Measurements from ENCODE around the gene EYA2. TPM values are rescaled to one million over a fixed set of nuclear protein-coding genes. Genes with fewer than 3 reads are reported as not detected.
"Not testable (repeated sequence)": the region's sequence is repeated elsewhere in the genome, so short reads cannot be mapped to it uniquely, and the experiment has no call there.

The EYA2 gene
- total RNA-seq, 4 donors from 2014 or later = 0.60 to 4.0 (median 0.99) TPM

GRCh38 chr20:46916258-46916603, 21.6 kb downstream of the EYA2 start:
- no peak for TF ChIP-seq CTCF (IDR thresholded peaks at IDR 0.05 in 4 of 5, conservative IDR thresholded peaks at IDR 0.05 in 1 of 5)
- no peak for TF ChIP-seq POLR2A (IDR thresholded peaks at IDR 0.05)
- Histone ChIP-seq H3K9me3 (no peaks in the 10 kb centered on the region), H3K27me3 (peaks cover 0 to 3% (median 0%) of the 10 kb centered on the region in 3 donors), H3K4me1 (no peaks in the 10 kb centered on the region), H3K36me3 (no peaks in the 10 kb centered on the region), H3K4me3 (no peak overlapping the region), H3K27ac (no peak overlapping the region)
- no peak for DNase-seq
- ATAC-seq = no peak
- intact Hi-C loops (cut with DNase I; ENCODE audit: low total_unique reads) (loop anchor here (10.0 kb wide), 1 partner anchor 59 kb away; no protein-coding TSS in a partner anchor), in situ Hi-C loops (cut with MboI; ENCODE audit: low sequenced_read_pairs in 4 of 4) (no loop called here)

DNA sequence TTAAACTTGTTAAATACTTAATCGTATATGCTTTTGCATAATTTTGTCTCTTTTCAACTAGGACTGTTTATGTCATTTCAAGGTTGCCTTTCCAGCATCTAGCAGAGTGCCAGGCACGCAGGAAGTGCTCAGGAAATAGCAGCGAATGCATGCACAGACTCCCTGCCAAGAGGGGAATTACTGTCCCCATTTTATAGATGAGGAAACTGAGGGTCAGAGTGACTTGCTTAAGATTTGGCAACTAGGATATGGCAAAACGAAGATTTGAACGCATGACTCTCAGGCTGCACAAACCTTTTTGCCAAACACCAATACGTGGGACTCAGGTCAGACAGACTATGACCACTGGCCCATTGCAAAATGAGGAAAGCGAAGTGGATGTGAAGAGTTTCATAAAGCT, 22.5 kb downstream of the EYA2 start:
- Histone ChIP-seq H3K9me3 (no peaks in the 10 kb centered on the region), H3K27me3 (peaks cover 0 to 3% (median 0%) of the 10 kb centered on the region in 3 donors), H3K4me1 (no peaks in the 10 kb centered on the region), H3K36me3 (no peaks in the 10 kb centered on the region), H3K4me3 (no peak overlapping the region), H3K27ac (no peak overlapping the region)
- DNase-seq (no peak), ATAC-seq (no peak)
- in situ Hi-C loops (cut with MboI; ENCODE audit: low sequenced_read_pairs in 4 of 4) = no loop called here
- TF ChIP-seq CTCF (IDR thresholded peaks at IDR 0.05 in 4 of 5, conservative IDR thresholded peaks at IDR 0.05 in 1 of 5) (no peak), POLR2A (IDR thresholded peaks at IDR 0.05) (no peak)
- intact Hi-C loops (cut with DNase I; ENCODE audit: low total_unique reads) = loop anchor here (10.0 kb wide), 1 partner anchor 58 kb away; no protein-coding TSS in a partner anchor

GRCh38 chr20:46920114-46920513, 25.5 kb downstream of the EYA2 start:
- Histone ChIP-seq H3K9me3 (no peaks in the 10 kb centered on the region), H3K36me3 (no peaks in the 10 kb centered on the region), H3K27ac (no peak overlapping the region), H3K4me1 (no peaks in the 10 kb centered on the region), H3K4me3 (no peak overlapping the region), H3K27me3 (peaks cover 0 to 3% (median 0%) of the 10 kb centered on the region in 3 donors)
- no peak for ATAC-seq
- no peak for DNase-seq
- in situ Hi-C loops (cut with MboI; ENCODE audit: low sequenced_read_pairs in 4 of 4) = no loop called here
- intact Hi-C loops (cut with DNase I; ENCODE audit: low total_unique reads) = no loop called here
- TF ChIP-seq CTCF (IDR thresholded peaks at IDR 0.05 in 4 of 5, conservative IDR thresholded peaks at IDR 0.05 in 1 of 5) (no peak), POLR2A (IDR thresholded peaks at IDR 0.05) (no peak)

GRCh38 chr20:46922841-46923240, 28.2 kb downstream of the EYA2 start:
- H3K27ac ChIP-seq; H3K4me3 ChIP-seq; H3K9me3 ChIP-seq; ATAC-seq; in situ Hi-C loops (cut with MboI; ENCODE audit: low sequenced_read_pairs in 4 of 4); H3K27me3 ChIP-seq; DNase-seq; H3K36me3 ChIP-seq; H3K4me1 ChIP-seq; intact Hi-C loops (cut with DNase I; ENCODE audit: low total_unique reads): not testable (repeated sequence)

GRCh38 chr20:46923550-46923949, 28.9 kb downstream of the EYA2 start:
- no peak overlapping the region for H3K4me3 ChIP-seq
- ATAC-seq = no peak
- intact Hi-C loops (cut with DNase I; ENCODE audit: low total_unique reads) (no loop called here), in situ Hi-C loops (cut with MboI; ENCODE audit: low sequenced_read_pairs in 4 of 4) (no loop called here)
- no peaks in the 10 kb centered on the region for H3K27me3 ChIP-seq
- no peak overlapping the region for H3K27ac ChIP-seq
- H3K9me3 ChIP-seq = no peaks in the 10 kb centered on the region
- H3K4me1 ChIP-seq = no peaks in the 10 kb centered on the region
- DNase-seq = no peak
- no peaks in the 10 kb centered on the region for H3K36me3 ChIP-seq
- no peak for TF ChIP-seq CTCF (IDR thresholded peaks at IDR 0.05 in 4 of 5, conservative IDR thresholded peaks at IDR 0.05 in 1 of 5)
